IMR-90 (cell line): ENCODE data around the gene CDH13. TPM values are rescaled to one million over a fixed set of nuclear protein-coding genes. Genes with fewer than 3 reads are reported as not detected.

ENCODE experiments used
- ATAC-seq: fragments of 200-7000 bp; cut with Tn5 transposase; 2 replicates; pipeline ENCODE4 v1.9.1; 2020; ENCODE audit warnings: low read depth, mild to moderate bottlenecking, moderate library complexity
- BruUV-seq: library from RNA; stranded (reverse); fragments of 400-500 nt; replicated peaks from 2 replicates; lab custom pipeline; 2021; lab: Mats Ljungman, UMichigan
- CTCF ChIA-PET: fragments of 300-600 bp; formaldehyde crosslinking; extraction: SDS; loops from one replicate; lab custom pipeline; 2021; ENCODE audit warnings: antibody characterized with exemption; lab: Yijun Ruan, JAX
- POLR2A ChIA-PET: fragments of 300-600 bp; sonication (Branson Sonifier 250); formaldehyde crosslinking; loops from one replicate; lab custom pipeline; 2022; ENCODE audit warnings: antibody characterized with exemption; ENCODE audit not compliant: unreplicated experiment; lab: Charles Lee
- DNase-seq: peaks from one replicate; pipeline ENCODE4 v3.0.0; 2013
- H2AFZ ChIP-seq: replicated peaks from 2 replicates; pipeline ENCODE3; 2013; ENCODE audit warnings: low read length, mild to moderate bottlenecking; ENCODE audit not compliant: poor library complexity
- H2AK5ac ChIP-seq: 2 replicates; pipeline ENCODE4 v1.6.1; 2013; ENCODE audit warnings: low read depth, low read length, inconsistent platforms
- H2AK9ac ChIP-seq: replicated peaks from 2 replicates; pipeline ENCODE3; 2013; ENCODE audit warnings: mild to moderate bottlenecking, low read depth, low read length, moderate library complexity; ENCODE audit not compliant: poor library complexity
- H2BK120ac ChIP-seq: 2 replicates; pipeline ENCODE4 v1.6.1; 2013; ENCODE audit warnings: low read depth, low read length, inconsistent platforms
- H2BK15ac ChIP-seq: 3 replicates; pipeline ENCODE4 v1.6.1; 2013; ENCODE audit warnings: low read depth, low read length, inconsistent platforms
- H2BK20ac ChIP-seq: 2 replicates; pipeline ENCODE4 v1.6.1; 2013; ENCODE audit warnings: low read depth, mild to moderate bottlenecking, inconsistent platforms, low read length, moderate library complexity
- H2BK5ac ChIP-seq: 2 replicates; pipeline ENCODE4 v1.6.1; 2013; ENCODE audit warnings: mild to moderate bottlenecking, low read depth, low read length, inconsistent platforms; ENCODE audit not compliant: poor library complexity, severe bottlenecking
- H3K14ac ChIP-seq: replicated peaks from 2 replicates; pipeline ENCODE4 v1.6.1; 2013; ENCODE audit warnings: low read depth, low read length, inconsistent platforms
- H3K18ac ChIP-seq: 2 replicates; pipeline ENCODE4 v1.6.1; 2013; ENCODE audit warnings: low read depth, low read length, control low read depth
- H3K23ac ChIP-seq: 2 replicates; pipeline ENCODE4 v1.6.1; 2013; ENCODE audit warnings: low read depth, low read length, inconsistent platforms
- H3K27ac ChIP-seq: 2 replicates; pipeline ENCODE4 v1.5.1; 2013; ENCODE audit warnings: mild to moderate bottlenecking, control low read depth, low read length; ENCODE audit not compliant: insufficient read depth
- H3K27me3 ChIP-seq: 2 replicates; pipeline ENCODE4 v1.6.1; 2013; ENCODE audit warnings: low read length; ENCODE audit not compliant: control insufficient read depth, insufficient read depth
- H3K36me3 ChIP-seq: 2 replicates; pipeline ENCODE4 v1.6.1; 2013; ENCODE audit warnings: low read length, mixed read lengths; ENCODE audit not compliant: control insufficient read depth, insufficient read depth
- H3K4ac ChIP-seq: 2 replicates; pipeline ENCODE4 v1.6.1; 2013; ENCODE audit warnings: low read depth, low read length, inconsistent platforms
- H3K4me1 ChIP-seq: 2 replicates; pipeline ENCODE4 v1.6.1; 2013; ENCODE audit warnings: low read length, mixed read lengths; ENCODE audit not compliant: control insufficient read depth, insufficient read depth
- H3K4me2 ChIP-seq: 2 replicates; pipeline ENCODE4 v1.6.1; 2013; ENCODE audit warnings: low read depth, mild to moderate bottlenecking, control low read depth, low read length, moderate library complexity
- H3K4me3 ChIP-seq: 2 replicates; pipeline ENCODE4 v1.5.1; 2013; ENCODE audit warnings: low read depth, mild to moderate bottlenecking, control low read depth, low read length, moderate library complexity; ENCODE audit not compliant: insufficient read depth
- H3K56ac ChIP-seq: 2 replicates; pipeline ENCODE4 v1.6.1; 2013; ENCODE audit warnings: low read length, inconsistent platforms; ENCODE audit not compliant: insufficient read depth; ENCODE audit errors: extremely low read depth
- H3K79me1 ChIP-seq, 2 experiments: 2 replicates each; pipeline ENCODE4 v1.6.1; 2013; ENCODE audit warnings: low read length in 2 of 2, inconsistent platforms in 1 of 2, low read depth in 1 of 2
- H3K9ac ChIP-seq: 2 replicates; pipeline ENCODE4 v1.6.1; 2013; ENCODE audit warnings: low read depth, low read length, control low read depth
- H3K9me1 ChIP-seq: 2 replicates; pipeline ENCODE4 v1.6.1; 2013; ENCODE audit warnings: low read length, inconsistent platforms; ENCODE audit not compliant: insufficient read depth
- H3K9me3 ChIP-seq: 2 replicates; pipeline ENCODE4 v1.6.1; 2013; ENCODE audit warnings: low read length; ENCODE audit not compliant: control insufficient read depth, insufficient read depth
- H4K20me1 ChIP-seq: 2 replicates; pipeline ENCODE4 v1.6.1; 2013; ENCODE audit warnings: low read length, inconsistent platforms; ENCODE audit not compliant: insufficient read depth
- H4K5ac ChIP-seq: 2 replicates; pipeline ENCODE4 v1.6.1; 2013; ENCODE audit warnings: mild to moderate bottlenecking, low read depth, low read length, control low read depth
- H4K8ac ChIP-seq, 2 experiments: 2 replicates each; pipeline ENCODE4 v1.6.1; 2013; ENCODE audit warnings: low read depth in 2 of 2, low read length in 2 of 2, control low read depth in 1 of 2, inconsistent platforms in 1 of 2
- H4K91ac ChIP-seq: 2 replicates; pipeline ENCODE4 v1.6.1; 2013; ENCODE audit warnings: low read depth, low read length, inconsistent platforms; ENCODE audit not compliant: insufficient read depth
- BHLHE40 ChIP-seq: fragments of 150-350 bp; IDR thresholded peaks from 2 replicates; pipeline ENCODE4 v1.6.1; 2016; ENCODE audit warnings: mild to moderate bottlenecking, low read depth, low read length
- CEBPB ChIP-seq: IDR thresholded peaks from 2 replicates; pipeline ENCODE4 v1.6.1; 2012; ENCODE audit warnings: low read depth, low read length, improper control_type of control experiment
- CHD1 ChIP-seq: IDR thresholded peaks from 2 replicates; pipeline ENCODE4 v1.6.1; 2012; ENCODE audit warnings: low read depth, low read length, improper control_type of control experiment
- FOS ChIP-seq: fragments of 150-350 bp; IDR thresholded peaks from 2 replicates; pipeline ENCODE4 v1.6.1; 2016; ENCODE audit warnings: low read depth, low read length
- MAFK ChIP-seq: IDR thresholded peaks from 2 replicates; pipeline ENCODE4 v1.6.1; 2012; ENCODE audit warnings: low read depth, low read length, improper control_type of control experiment
- MAZ ChIP-seq: IDR thresholded peaks from 2 replicates; pipeline ENCODE4 v1.6.1; 2012; ENCODE audit warnings: low read depth, mild to moderate bottlenecking, low read length, improper control_type of control experiment, moderate library complexity, borderline replicate concordance
- MXI1 ChIP-seq: IDR thresholded peaks from 2 replicates; pipeline ENCODE4 v1.6.1; 2012; ENCODE audit warnings: low read depth, mild to moderate bottlenecking, low read length, moderate library complexity, borderline replicate concordance
- NFE2L2 ChIP-seq: fragments of 150-350 bp; IDR thresholded peaks from 2 replicates; pipeline ENCODE4 v1.6.1; 2016; ENCODE audit warnings: low read depth, mild to moderate bottlenecking, low read length
- POLR2A ChIP-seq: IDR thresholded peaks from 2 replicates; pipeline ENCODE4 v1.6.1; 2012; ENCODE audit warnings: mild to moderate bottlenecking, low read depth, low read length
- RAD21 ChIP-seq: IDR thresholded peaks from 2 replicates; pipeline ENCODE4 v1.6.1; 2012; ENCODE audit warnings: low read length, improper control_type of control experiment
- RCOR1 ChIP-seq: IDR thresholded peaks from 2 replicates; pipeline ENCODE4 v1.6.1; 2012; ENCODE audit warnings: mild to moderate bottlenecking, low read length, improper control_type of control experiment; ENCODE audit not compliant: insufficient replicate concordance
- RFX5 ChIP-seq: IDR thresholded peaks from 2 replicates; pipeline ENCODE4 v1.8.0; 2012; ENCODE audit warnings: low read depth, mild to moderate bottlenecking, low read length, moderate library complexity
- SMC3 ChIP-seq: fragments of 150-350 bp; IDR thresholded peaks from 2 replicates; pipeline ENCODE4 v1.6.1; 2016; ENCODE audit warnings: low read depth, mild to moderate bottlenecking, antibody characterized with exemption, low read length, moderate library complexity
- WGBS, 2 experiments: methylation state at CpG; one replicate each; pipeline versions ENCODE4 v1.1.5 to v1.1.7; 2013; ENCODE audit warnings: missing lambda C conversion rate in 2 of 2; ENCODE audit not compliant: insufficient read length in 1 of 2; ENCODE audit errors: extremely low coverage in 2 of 2; 5-methylcytosine and 5-hydroxymethylcytosine counted together
- dilution Hi-C: fragments of 300-500 bp; cut with HindIII; formaldehyde crosslinking; loops from one replicate; pipeline ENCODE4 v1.14.3; 2018; ENCODE audit warnings: low sequenced_read_pairs; ENCODE audit not compliant: unreplicated experiment
- in situ Hi-C: fragments of 300-500 bp; cut with MboI; formaldehyde crosslinking; loops from 3 replicates; pipeline ENCODE4 v1.14.3; 2019; ENCODE audit warnings: low sequenced_read_pairs, inconsistent platforms, mixed read lengths
- intact Hi-C: fragments of 100-400 bp; cut with micrococcal nuclease; formaldehyde crosslinking; loops from 2 replicates; pipeline ENCODE4 v1.10.0; 2022
- polyA plus RNA-seq, 3 experiments: library from polyadenylated mRNA; depleted of rRNA; stranded (reverse); fragments of >200 nt; gene quantifications; 2 replicates each; pipeline ENCODE4 v1.2.3, GENCODE V29; 2012; ENCODE audit warnings: low replicate concordance in 1 of 3
- total RNA-seq: library from RNA; depleted of rRNA; stranded (reverse); fragments of >200 nt; gene quantifications from 2 replicates; pipeline ENCODE4 v1.2.3, GENCODE V29; 2012
- TF ChIP-seq, protein P1 (sequence below): fragments of 150-350 bp; IDR thresholded peaks from 2 replicates; pipeline ENCODE4 v1.6.1; 2017; ENCODE audit warnings: mild to moderate bottlenecking, antibody characterized with exemption, low read length, low read depth
- TF ChIP-seq, protein P2 (sequence below): fragments of 150-350 bp; IDR thresholded peaks from 2 replicates; pipeline ENCODE4 v1.6.1; 2016; ENCODE audit warnings: low read depth, mild to moderate bottlenecking, low read length, moderate library complexity, borderline replicate concordance
- TF ChIP-seq, protein P3 (sequence below): conservative IDR thresholded peaks from 2 replicates; pipeline ENCODE4 v1.5.1; 2012; ENCODE audit warnings: mild to moderate bottlenecking, low read depth, low read length, improper control_type of control experiment

CDH13 gene
- total and polyA plus RNA-seq, 2 of the 4 experiments (the other 2 are of a cell fraction) = 61.6 to 74.7 TPM

DNA sequence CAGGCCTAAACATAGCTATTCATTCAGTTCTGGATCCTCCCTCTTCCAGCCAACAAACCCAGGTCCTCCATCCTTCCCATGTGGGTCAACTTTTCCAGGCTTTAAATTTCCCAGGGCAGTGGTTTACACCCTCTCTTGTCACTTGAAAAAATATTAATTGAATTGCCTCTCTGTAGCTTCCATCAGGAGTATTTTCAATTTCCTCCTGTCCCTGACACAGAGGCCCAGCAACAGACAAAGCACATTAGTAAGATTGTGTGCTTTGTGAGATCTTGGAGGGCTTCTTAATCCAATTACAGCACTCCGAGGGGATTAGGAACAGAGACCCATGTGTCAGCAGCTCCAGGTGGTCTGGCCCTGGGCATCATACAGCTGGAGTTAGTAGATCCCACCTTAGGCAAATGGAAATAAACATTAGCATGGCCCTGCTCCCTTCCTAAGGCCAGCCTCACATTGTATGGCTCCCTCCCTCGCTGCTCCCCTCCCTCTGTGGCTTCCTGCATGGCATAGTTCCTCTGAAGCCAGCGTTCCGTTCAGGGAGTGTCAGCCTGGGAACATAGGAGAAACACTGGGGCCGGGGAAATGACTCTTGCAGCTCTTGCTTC is 1048.3 kb downstream of the CDH13 start:
- Histone ChIP-seq H3K9me3 (peaks cover 3% of the 10 kb centered on the region), H3K14ac (no peak overlapping the region), H2BK15ac (no peak overlapping the region), H3K9me1 (peaks cover under 1% of the 10 kb centered on the region; the same call in 1 of the 2 replicates), H4K91ac (no peak overlapping the region), H3K4me2 (no peak overlapping the region), H3K79me1 (no peaks in the 10 kb centered on the region), H2BK5ac (no peak overlapping the region), H3K23ac (no peak overlapping the region), H4K8ac (no peak overlapping the region), H3K56ac (no peak overlapping the region), H2BK120ac (no peak overlapping the region), H2AK9ac (no peak overlapping the region), H2BK20ac (no peak overlapping the region), H3K9ac (no peak overlapping the region), H3K36me3 (no peaks in the 10 kb centered on the region), H4K20me1 (no peaks in the 10 kb centered on the region), H3K4me1 (no peaks in the 10 kb centered on the region), H3K4me3 (no peak overlapping the region), H2AFZ (no peak overlapping the region), H4K5ac (no peak overlapping the region), H3K27ac (no peak overlapping the region), H3K4ac (no peak overlapping the region), H2AK5ac (no peak overlapping the region), H3K27me3 (no peaks in the 10 kb centered on the region), H3K18ac (no peak overlapping the region)
- CTCF ChIA-PET = no interaction called here
- WGBS, 2 experiments = 0% methylated on average over 2 of the region's 5 CpGs; no CpG with 5 or more reads in 1 of the 2 experiments
- TF ChIP-seq RAD21 (no peak), MAFK (no peak), MAZ (no peak), CHD1 (no peak), CEBPB (no peak), MXI1 (no peak), NFE2L2 (no peak), RFX5 (no peak), RCOR1 (no peak), SMC3 (no peak), POLR2A (no peak), FOS (no peak), BHLHE40 (no peak)
- TF ChIP-seq, protein P1, sequence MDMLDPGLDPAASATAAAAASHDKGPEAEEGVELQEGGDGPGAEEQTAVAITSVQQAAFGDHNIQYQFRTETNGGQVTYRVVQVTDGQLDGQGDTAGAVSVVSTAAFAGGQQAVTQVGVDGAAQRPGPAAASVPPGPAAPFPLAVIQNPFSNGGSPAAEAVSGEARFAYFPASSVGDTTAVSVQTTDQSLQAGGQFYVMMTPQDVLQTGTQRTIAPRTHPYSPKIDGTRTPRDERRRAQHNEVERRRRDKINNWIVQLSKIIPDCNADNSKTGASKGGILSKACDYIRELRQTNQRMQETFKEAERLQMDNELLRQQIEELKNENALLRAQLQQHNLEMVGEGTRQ = no peak
- TF ChIP-seq, protein P2, sequence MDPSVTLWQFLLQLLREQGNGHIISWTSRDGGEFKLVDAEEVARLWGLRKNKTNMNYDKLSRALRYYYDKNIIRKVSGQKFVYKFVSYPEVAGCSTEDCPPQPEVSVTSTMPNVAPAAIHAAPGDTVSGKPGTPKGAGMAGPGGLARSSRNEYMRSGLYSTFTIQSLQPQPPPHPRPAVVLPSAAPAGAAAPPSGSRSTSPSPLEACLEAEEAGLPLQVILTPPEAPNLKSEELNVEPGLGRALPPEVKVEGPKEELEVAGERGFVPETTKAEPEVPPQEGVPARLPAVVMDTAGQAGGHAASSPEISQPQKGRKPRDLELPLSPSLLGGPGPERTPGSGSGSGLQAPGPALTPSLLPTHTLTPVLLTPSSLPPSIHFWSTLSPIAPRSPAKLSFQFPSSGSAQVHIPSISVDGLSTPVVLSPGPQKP = no peak
- TF ChIP-seq, protein P3, sequence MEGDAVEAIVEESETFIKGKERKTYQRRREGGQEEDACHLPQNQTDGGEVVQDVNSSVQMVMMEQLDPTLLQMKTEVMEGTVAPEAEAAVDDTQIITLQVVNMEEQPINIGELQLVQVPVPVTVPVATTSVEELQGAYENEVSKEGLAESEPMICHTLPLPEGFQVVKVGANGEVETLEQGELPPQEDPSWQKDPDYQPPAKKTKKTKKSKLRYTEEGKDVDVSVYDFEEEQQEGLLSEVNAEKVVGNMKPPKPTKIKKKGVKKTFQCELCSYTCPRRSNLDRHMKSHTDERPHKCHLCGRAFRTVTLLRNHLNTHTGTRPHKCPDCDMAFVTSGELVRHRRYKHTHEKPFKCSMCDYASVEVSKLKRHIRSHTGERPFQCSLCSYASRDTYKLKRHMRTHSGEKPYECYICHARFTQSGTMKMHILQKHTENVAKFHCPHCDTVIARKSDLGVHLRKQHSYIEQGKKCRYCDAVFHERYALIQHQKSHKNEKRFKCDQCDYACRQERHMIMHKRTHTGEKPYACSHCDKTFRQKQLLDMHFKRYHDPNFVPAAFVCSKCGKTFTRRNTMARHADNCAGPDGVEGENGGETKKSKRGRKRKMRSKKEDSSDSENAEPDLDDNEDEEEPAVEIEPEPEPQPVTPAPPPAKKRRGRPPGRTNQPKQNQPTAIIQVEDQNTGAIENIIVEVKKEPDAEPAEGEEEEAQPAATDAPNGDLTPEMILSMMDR = no peak
- POLR2A ChIA-PET = no interaction called here
- DNase-seq (peak; percentile 7), ATAC-seq (no peak)
- no TSS peak for BruUV-seq
- in situ Hi-C loops = no loop called here
- intact Hi-C loops = no loop called here
- dilution Hi-C loops = no loop called here
